ENCODE measurements around the gene SCNN1A.

The SCNN1A gene

GRCh38 chr12:6328945-6329702 lies 46.2 kb downstream of the SCNN1A start:
- H3K4me3 ChIP-seq (ENCODE audit: low read depth, low read length) = no peak overlapping the region
- no peak for TF ChIP-seq CTCF (IDR thresholded peaks at IDR 0.05; ENCODE audit: insufficient read depth, low read length, missing control alignments)
- ChIA-PET CTCF (interaction anchor here (1.2 to 2.4 kb wide), 2 partner anchors 136 to 234 kb away, joined by 3 to 12 read pairs; no protein-coding TSS in a partner anchor), POLR2A (no interaction called here)
- no peak for DNase-seq (ENCODE audit: low read depth, low spot score)

- ChIA-PET CTCF (interaction anchor here (1.3 to 2.4 kb wide), 2 partner anchors 14 to 137 kb away, joined by 3 to 12 read pairs; partner anchors contain the start of gene TNFRSF1A), POLR2A (interaction anchor here (0.5 to 1.5 kb wide), 2 partner anchors 13 to 60 kb away, joined by 4 read pairs; no protein-coding TSS in a partner anchor)
- no peak for TF ChIP-seq CTCF (IDR thresholded peaks at IDR 0.05; ENCODE audit: insufficient read depth, low read length, missing control alignments)
- no peak for DNase-seq (ENCODE audit: low read depth, low spot score)
- H3K4me3 ChIP-seq (ENCODE audit: low read depth, low read length) = no peak overlapping the region
Measured at GRCh38 chr12:6328045-6328779, 47.2 kb downstream of the SCNN1A start.

- H3K4me3 ChIP-seq (ENCODE audit: low read depth, low read length) = no peak overlapping the region
- ChIA-PET CTCF (interaction anchor here (0.9 to 2.5 kb wide), 8 partner anchors 14 to 138 kb away, joined by 3 to 15 read pairs (median 4); partner anchors contain the start of gene TNFRSF1A), POLR2A (interaction anchor here (0.5 to 1.5 kb wide), 3 partner anchors 9 to 61 kb away, joined by 3 to 4 read pairs (median 4); no protein-coding TSS in a partner anchor)
- DNase-seq (ENCODE audit: low read depth, low spot score) = no peak
- TF ChIP-seq CTCF (IDR thresholded peaks at IDR 0.05; ENCODE audit: insufficient read depth, low read length, missing control alignments) = no peak
Measured at GRCh38 chr12:6327229-6328041, 47.9 kb downstream of the SCNN1A start.

- ChIA-PET CTCF (interaction anchor here (0.6 to 2.9 kb wide), 14 partner anchors 10 to 338 kb away, joined by 3 to 17 read pairs (median 4); partner anchors contain the start of genes LTBR, TNFRSF1A and VAMP1), POLR2A (interaction anchor here (1.0 to 1.5 kb wide), 3 partner anchors 9 to 14 kb away, joined by 3 to 5 read pairs (median 4); no protein-coding TSS in a partner anchor)
- no peak overlapping the region for H3K4me3 ChIP-seq (ENCODE audit: low read depth, low read length)
- peak; percentile 48 for TF ChIP-seq CTCF (IDR thresholded peaks at IDR 0.05; ENCODE audit: insufficient read depth, low read length, missing control alignments)
- no peak for DNase-seq (ENCODE audit: low read depth, low spot score)
Measured at GRCh38 chr12:6326316-6327228, 48.8 kb downstream of the SCNN1A start.
